HFF-Myc (cell line): ENCODE results near the gene COL8A1.

ENCODE experiments used
- DNase-seq: peaks from one replicate; pipeline ENCODE4 v3.0.0-alpha.2; 2011; ENCODE audit warnings: low read depth; ENCODE audit errors: extremely low read depth
- H3K4me3 ChIP-seq: replicated peaks from 2 replicates; pipeline ENCODE4 v1.5.1; 2011; ENCODE audit warnings: low read depth, mild to moderate bottlenecking, control low read depth, low read length
- TF ChIP-seq, protein P1 (sequence below): IDR thresholded peaks from 2 replicates; pipeline ENCODE4 v1.5.1; 2012; ENCODE audit warnings: mild to moderate bottlenecking, low read depth, low read length, control low read depth; ENCODE audit errors: missing control alignments

Gene COL8A1

GRCh38 chr3:99686955-99687612 is 48.7 kb downstream of the COL8A1 start:
- DNase-seq: no peak
- TF ChIP-seq, protein P1, sequence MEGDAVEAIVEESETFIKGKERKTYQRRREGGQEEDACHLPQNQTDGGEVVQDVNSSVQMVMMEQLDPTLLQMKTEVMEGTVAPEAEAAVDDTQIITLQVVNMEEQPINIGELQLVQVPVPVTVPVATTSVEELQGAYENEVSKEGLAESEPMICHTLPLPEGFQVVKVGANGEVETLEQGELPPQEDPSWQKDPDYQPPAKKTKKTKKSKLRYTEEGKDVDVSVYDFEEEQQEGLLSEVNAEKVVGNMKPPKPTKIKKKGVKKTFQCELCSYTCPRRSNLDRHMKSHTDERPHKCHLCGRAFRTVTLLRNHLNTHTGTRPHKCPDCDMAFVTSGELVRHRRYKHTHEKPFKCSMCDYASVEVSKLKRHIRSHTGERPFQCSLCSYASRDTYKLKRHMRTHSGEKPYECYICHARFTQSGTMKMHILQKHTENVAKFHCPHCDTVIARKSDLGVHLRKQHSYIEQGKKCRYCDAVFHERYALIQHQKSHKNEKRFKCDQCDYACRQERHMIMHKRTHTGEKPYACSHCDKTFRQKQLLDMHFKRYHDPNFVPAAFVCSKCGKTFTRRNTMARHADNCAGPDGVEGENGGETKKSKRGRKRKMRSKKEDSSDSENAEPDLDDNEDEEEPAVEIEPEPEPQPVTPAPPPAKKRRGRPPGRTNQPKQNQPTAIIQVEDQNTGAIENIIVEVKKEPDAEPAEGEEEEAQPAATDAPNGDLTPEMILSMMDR: peak; percentile 63

GRCh38 chr3:99690761-99691369 is 52.5 kb downstream of the COL8A1 start:
- DNase-seq: no peak

More at GRCh38 chr3:99686955-99687612, 48.7 kb downstream of the COL8A1 start:
- no peak overlapping the region for H3K4me3 ChIP-seq

GRCh38 chr3:99693636-99694035 is 55.2 kb downstream of the COL8A1 start:
- no peak overlapping the region for H3K4me3 ChIP-seq
- DNase-seq: no peak
- TF ChIP-seq, protein P1: no peak

More at GRCh38 chr3:99690761-99691369, 52.5 kb downstream of the COL8A1 start:
- TF ChIP-seq, protein P1: no peak
- H3K4me3 ChIP-seq: no peak overlapping the region

GRCh38 chr3:99696497-99696896 is 58.1 kb downstream of the COL8A1 start:
- no peak overlapping the region for H3K4me3 ChIP-seq
- TF ChIP-seq, protein P1: no peak
- no peak for DNase-seq

DNA sequence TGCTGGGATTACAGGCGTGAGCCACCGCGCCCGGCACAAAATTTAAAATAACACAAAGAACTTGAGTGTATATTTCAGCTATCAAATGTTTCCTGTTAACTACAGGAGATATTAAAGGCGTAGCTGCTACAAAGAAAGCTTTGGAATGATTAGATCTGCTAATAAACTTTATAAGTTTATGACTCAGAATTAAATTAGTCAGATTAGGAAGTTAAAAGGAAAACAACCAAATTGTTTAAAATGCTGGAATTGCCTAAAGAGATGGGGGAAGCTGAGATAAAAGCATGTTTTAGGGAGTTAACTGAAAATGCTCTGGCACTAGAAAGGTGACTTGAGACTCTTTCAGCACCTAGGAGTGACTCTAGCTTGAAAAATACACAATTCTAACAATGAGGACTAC is 58.9 kb downstream of the COL8A1 start:
- no peak overlapping the region for H3K4me3 ChIP-seq
- TF ChIP-seq, protein P1: no peak
- DNase-seq: no peak

GRCh38 chr3:99698932-99699331 is 60.5 kb downstream of the COL8A1 start:
- no peak for DNase-seq
- TF ChIP-seq, protein P1: no peak

More at GRCh38 chr3:99698932-99699331, 60.5 kb downstream of the COL8A1 start:
- H3K4me3 ChIP-seq: no peak overlapping the region
